ENCODE data around the gene NOTO. TPM values are rescaled to one million over a fixed set of nuclear protein-coding genes. Genes with fewer than 3 reads are reported as not detected.
"Not testable (repeated sequence)": the region's sequence is repeated elsewhere in the genome, so short reads cannot be mapped to it uniquely, and the experiment has no call there.

NOTO gene, protein sequence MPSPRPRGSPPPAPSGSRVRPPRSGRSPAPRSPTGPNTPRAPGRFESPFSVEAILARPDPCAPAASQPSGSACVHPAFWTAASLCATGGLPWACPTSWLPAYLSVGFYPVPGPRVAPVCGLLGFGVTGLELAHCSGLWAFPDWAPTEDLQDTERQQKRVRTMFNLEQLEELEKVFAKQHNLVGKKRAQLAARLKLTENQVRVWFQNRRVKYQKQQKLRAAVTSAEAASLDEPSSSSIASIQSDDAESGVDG
- total RNA-seq, result not detected in 2 replicates

DNA sequence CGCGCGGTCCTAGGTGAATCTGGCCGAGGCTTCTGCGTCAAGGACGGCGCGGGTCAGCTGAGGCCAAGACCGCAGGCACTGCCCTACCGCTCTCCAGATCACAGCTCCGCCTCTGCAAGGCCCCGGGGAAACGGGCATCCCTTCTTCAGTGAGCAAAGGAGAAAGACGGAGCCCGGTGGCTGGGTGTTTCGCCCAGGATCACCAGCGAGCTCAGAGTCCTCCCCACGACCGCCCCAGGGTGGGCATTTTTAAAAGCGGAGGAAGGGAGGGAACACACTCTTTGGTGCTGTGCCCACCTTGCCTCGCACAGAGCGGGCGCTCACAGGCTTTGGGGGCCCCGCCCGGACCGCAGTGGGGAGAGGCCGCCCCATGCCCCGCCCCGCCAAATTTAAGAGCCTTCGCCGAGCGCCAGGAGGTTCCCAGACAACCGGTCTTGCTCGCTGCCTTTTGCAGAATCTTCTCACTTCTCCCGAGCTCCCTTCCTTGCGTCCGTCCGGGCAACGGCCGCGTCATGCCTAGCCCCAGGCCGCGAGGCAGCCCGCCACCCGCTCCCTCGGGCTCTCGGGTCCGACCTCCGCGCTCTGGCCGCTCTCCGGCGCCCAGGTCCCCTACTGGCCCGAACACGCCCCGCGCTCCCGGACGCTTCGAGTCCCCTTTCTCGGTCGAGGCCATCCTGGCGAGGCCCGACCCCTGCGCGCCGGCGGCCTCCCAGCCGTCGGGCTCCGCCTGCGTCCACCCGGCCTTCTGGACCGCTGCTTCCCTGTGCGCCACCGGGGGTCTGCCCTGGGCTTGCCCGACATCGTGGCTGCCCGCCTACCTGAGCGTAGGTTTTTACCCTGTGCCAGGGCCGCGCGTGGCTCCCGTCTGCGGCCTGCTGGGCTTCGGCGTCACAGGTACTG, at the start of gene NOTO:
TSS of gene NOTO (plus strand) at position 419 of the 899 bp plus-strand sequence. CDS start at position 512, 93 bp downstream.
- TF ChIP-seq, protein P1, sequence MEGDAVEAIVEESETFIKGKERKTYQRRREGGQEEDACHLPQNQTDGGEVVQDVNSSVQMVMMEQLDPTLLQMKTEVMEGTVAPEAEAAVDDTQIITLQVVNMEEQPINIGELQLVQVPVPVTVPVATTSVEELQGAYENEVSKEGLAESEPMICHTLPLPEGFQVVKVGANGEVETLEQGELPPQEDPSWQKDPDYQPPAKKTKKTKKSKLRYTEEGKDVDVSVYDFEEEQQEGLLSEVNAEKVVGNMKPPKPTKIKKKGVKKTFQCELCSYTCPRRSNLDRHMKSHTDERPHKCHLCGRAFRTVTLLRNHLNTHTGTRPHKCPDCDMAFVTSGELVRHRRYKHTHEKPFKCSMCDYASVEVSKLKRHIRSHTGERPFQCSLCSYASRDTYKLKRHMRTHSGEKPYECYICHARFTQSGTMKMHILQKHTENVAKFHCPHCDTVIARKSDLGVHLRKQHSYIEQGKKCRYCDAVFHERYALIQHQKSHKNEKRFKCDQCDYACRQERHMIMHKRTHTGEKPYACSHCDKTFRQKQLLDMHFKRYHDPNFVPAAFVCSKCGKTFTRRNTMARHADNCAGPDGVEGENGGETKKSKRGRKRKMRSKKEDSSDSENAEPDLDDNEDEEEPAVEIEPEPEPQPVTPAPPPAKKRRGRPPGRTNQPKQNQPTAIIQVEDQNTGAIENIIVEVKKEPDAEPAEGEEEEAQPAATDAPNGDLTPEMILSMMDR (IDR thresholded peaks at IDR 0.05; ENCODE audit: insufficient read depth, low read length, poor library complexity, severe bottlenecking), result no peak
- no peak for DNase-seq (ENCODE audit: low read depth)
- peaks cover 37% of the 10 kb centered on the region for H3K27me3 ChIP-seq (ENCODE audit: control insufficient read depth, insufficient read depth, low read length)
- no peak within 1 kb of the TSS for H3K4me3 ChIP-seq (ENCODE audit: low read depth, low read length)
- no peaks in the 10 kb centered on the region for H3K36me3 ChIP-seq (ENCODE audit: control insufficient read depth, insufficient read depth, low read length)

DNA sequence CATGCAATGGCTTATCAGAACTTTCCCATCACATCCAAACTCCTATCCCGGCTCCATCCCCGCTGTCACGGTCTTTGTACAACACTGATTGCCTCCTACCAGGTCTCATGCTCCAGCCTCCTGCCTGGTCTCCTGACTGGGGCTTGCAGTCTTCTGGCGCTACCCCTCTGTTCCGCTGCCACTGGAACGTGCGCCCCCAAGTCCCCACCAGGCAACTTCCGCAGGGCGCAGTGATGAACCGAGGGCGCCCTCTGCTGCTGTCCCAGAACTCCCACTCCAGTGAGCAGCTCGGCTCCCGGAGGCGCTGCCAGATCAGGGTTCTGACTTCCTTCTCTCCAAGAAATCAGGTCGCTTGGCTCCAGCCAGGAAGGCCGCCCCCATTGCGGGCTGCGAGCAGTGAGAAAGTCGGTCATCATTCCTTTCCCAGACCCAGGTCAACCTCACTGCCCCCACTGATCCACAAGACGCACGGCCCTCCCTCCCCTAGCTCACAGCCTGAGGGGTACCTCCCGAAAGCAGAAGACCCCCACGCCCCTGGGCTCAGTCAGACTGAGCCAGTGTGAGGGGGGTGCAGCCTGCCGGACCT, 45.7 kb upstream of the NOTO start:
- Histone ChIP-seq H3K4me3 (ENCODE audit: low read depth, low read length) (no peak overlapping the region), H3K36me3 (ENCODE audit: control insufficient read depth, insufficient read depth, low read length) (no peaks in the 10 kb centered on the region), H3K27me3 (ENCODE audit: control insufficient read depth, insufficient read depth, low read length) (peaks cover 5% of the 10 kb centered on the region)
- TF ChIP-seq, protein P1 (IDR thresholded peaks at IDR 0.05; ENCODE audit: insufficient read depth, low read length, poor library complexity, severe bottlenecking), result peak; percentile 92
- DNase-seq (ENCODE audit: low read depth), result no peak

DNA sequence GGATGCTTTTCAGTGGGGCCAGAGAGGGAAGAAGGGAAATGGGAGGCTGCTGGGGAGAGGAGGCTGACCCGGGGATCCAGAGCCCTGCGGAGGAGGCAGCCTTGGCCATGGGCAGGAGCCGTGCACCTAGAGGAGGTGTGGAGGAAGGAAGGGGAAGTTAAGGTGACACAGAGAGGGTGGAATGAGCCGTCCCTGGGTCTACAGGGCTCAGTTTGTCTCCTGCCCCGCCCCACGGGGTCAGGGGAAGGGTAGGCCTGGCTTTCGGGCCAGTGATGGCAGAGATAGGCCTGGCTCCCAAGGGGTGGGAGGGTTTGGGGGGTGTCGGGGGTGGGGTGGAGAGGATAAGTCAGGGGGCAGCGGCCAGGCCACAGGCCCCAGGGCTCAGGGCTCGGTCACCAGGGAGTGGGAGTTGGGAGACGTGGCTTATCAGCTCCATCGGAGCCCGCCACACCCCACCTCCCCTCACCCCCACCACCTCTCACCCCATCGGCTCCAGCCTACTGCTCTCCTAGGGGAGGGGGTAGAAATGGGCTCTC, 39.5 kb upstream of the NOTO start:
- Histone ChIP-seq H3K27me3 (ENCODE audit: control insufficient read depth, insufficient read depth, low read length) (peaks cover 2% of the 10 kb centered on the region), H3K36me3 (ENCODE audit: control insufficient read depth, insufficient read depth, low read length) (no peaks in the 10 kb centered on the region), H3K4me3 (ENCODE audit: low read depth, low read length) (no peak overlapping the region)
- TF ChIP-seq, protein P1 (IDR thresholded peaks at IDR 0.05; ENCODE audit: insufficient read depth, low read length, poor library complexity, severe bottlenecking), result no peak
- no peak for DNase-seq (ENCODE audit: low read depth)

DNA sequence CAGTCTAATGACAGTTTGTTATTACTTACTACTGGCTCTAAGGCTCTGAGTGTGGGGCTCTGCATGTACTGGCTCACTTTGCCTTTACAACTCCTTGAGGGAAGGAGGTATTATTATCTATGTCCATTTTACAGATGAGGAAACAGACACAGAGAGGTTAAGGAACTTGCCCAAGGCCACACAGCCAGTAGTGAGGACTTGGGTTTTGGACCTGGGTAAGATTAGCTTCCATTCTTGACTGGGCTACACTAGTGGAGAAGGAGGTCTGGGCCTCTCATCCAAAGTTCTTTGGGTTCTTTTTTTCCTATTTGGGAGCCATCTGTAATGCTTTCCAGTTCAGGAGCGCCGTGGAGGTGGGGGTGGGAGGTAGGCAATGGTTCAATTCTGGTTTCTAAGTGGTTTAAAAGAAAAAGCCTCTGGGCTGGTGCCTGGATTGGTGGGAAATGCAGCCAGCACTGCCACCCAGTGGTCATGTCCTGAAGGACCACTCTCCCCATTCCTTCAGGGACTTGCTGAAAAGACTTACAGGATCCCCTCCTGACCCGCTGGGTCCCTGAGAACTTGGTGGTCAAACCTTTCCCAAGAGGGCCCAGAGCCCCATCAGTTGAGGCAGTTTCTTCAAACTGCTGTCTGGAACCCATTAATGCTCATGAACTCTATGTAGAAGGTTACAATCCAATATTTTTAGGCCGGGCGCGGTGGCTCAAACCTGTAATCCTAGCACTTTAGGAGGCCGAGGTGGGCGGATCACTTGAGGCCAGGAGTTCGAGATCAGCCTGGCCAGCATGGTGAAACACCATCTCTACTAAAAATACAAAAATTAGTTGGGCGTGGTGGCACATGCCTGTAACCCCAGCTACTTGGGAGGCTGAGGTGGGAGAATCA, 38.6 kb upstream of the NOTO start:
- no peaks in the 10 kb centered on the region for H3K27me3 ChIP-seq (ENCODE audit: control insufficient read depth, insufficient read depth, low read length)
- DNase-seq (ENCODE audit: low read depth), result no peak
- H3K4me3 ChIP-seq (ENCODE audit: low read depth, low read length), result no peak overlapping the region
- TF ChIP-seq, protein P1 (IDR thresholded peaks at IDR 0.05; ENCODE audit: insufficient read depth, low read length, poor library complexity, severe bottlenecking), result peak; percentile 85
- no peaks in the 10 kb centered on the region for H3K36me3 ChIP-seq (ENCODE audit: control insufficient read depth, insufficient read depth, low read length)

DNA sequence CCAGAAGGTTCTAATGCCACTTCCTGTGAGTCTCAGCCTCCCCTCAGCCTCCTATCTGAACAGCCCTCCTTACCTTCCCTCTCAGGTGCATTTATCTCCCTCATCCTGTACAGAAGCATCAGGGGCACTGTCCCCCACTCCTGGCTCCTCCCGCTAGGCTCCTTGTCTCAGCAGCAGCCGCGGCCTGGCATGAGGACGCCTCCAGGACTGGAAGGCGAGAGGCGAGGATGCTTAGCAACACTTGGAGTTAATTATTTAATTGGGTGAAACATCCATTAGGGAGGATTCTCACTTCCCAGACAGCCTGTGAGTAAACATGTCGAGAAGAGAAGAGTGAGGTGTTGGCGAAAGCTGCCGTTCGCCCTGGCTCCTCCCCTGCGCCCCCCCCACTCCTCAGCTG, 36.4 kb upstream of the NOTO start:
- not testable (repeated sequence) for H3K36me3 ChIP-seq (ENCODE audit: control insufficient read depth, insufficient read depth, low read length); DNase-seq (ENCODE audit: low read depth); H3K27me3 ChIP-seq (ENCODE audit: control insufficient read depth, insufficient read depth, low read length); H3K4me3 ChIP-seq (ENCODE audit: low read depth, low read length)

DNA sequence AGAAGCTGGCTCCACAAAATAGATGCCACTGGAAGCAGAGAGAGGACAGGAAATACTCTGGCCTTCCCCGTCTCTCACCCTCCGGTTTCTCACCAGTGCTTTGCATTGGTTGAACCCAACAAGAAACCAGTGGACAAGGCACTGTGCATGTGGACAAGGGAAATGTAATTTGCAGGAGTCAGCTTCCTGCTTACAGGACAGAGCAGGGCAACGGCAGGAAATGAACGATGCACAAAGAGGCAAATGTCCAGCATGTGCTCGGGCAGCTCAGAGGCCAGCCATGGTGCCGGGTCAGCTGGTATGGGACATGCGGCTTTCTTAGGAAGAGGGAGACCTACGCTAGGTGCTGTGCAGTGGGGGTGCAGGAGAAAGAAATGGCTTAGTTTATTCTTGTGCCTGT, 35.6 kb upstream of the NOTO start:
- DNase-seq (ENCODE audit: low read depth); H3K4me3 ChIP-seq (ENCODE audit: low read depth, low read length); H3K27me3 ChIP-seq (ENCODE audit: control insufficient read depth, insufficient read depth, low read length); H3K36me3 ChIP-seq (ENCODE audit: control insufficient read depth, insufficient read depth, low read length): not testable (repeated sequence)

DNA sequence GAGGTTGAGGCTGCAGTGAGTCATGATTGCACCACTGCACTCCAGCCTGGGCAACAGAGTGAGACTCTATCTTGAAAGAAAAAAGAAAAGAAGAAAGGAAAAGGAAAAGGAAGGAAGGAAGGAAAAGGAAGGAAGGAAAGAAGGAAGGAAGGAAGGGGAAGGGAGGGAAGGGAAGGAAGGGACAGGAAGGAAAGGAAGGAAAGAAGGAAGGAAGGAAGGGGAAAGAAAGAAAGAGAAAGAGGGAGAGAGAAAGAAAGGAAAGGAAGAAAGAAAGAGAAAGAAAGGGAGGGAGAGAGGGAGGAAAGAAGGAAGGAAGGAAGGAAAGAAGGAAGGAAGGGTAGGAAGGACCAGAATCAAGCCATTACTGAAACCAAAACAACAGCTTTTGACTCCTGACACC, 34.0 kb upstream of the NOTO start:
- not testable (repeated sequence) for H3K27me3 ChIP-seq (ENCODE audit: control insufficient read depth, insufficient read depth, low read length); H3K4me3 ChIP-seq (ENCODE audit: low read depth, low read length); DNase-seq (ENCODE audit: low read depth); H3K36me3 ChIP-seq (ENCODE audit: control insufficient read depth, insufficient read depth, low read length)

DNA sequence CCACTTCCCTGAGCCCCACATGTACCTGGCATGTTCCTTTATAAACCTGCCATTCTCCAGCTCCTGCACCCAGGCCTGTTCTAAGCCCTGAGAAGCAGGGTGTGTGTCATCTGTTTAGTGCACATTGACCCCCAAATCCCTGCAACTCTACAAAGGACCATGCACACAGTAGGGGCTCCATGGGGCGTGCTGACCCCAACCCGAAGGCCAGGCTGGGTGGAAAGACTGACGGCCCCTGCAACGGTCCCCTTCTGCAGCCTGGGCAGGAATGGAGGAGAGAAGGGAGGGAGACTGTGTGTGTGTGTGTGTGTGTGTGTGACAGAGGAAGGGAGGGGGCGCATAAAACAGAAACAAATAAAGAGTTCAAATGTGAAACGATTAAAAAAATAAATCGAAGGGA, 32.0 kb upstream of the NOTO start:
- H3K36me3 ChIP-seq (ENCODE audit: control insufficient read depth, insufficient read depth, low read length); DNase-seq (ENCODE audit: low read depth); H3K4me3 ChIP-seq (ENCODE audit: low read depth, low read length); H3K27me3 ChIP-seq (ENCODE audit: control insufficient read depth, insufficient read depth, low read length): not testable (repeated sequence)

Data from kidney epithelial cell (primary cell).